ENCODE measurements around the gene OGFOD2.

GRCh38 chr12:122998316-122998715 lies 23.3 kb downstream of the OGFOD2 start:
- TF ChIP-seq CTCF (conservative IDR thresholded peaks at IDR 0.05; ENCODE audit: low read length): no peak
- no peak for TF ChIP-seq EZH2phosphoT487 (IDR thresholded peaks at IDR 0.05; ENCODE audit: borderline replicate concordance, low read depth, low read length)
